Measurements from ENCODE around the gene VAV2. TPM values are rescaled to one million over a fixed set of nuclear protein-coding genes. Genes with fewer than 3 reads are reported as not detected.

VAV2 gene
- total RNA-seq, 2 experiments from 2014 or later = 11.0 to 27.8 TPM

- no peak for DNase-seq (ENCODE audit: low spot score)
- no TSS peak for BruUV-seq (replicated peaks)
- no peaks in the 10 kb centered on the region for H4K20me1 ChIP-seq (ENCODE audit: insufficient read depth, low read length)
Measured at GRCh38 chr9:133861692-133862091, 130.4 kb downstream of the VAV2 start.

GRCh38 chr9:133861086-133861485 lies 131.0 kb downstream of the VAV2 start:
- H3K4me2 ChIP-seq (ENCODE audit: low read length) = no peak overlapping the region
- H3K4me1 ChIP-seq (ENCODE audit: insufficient read depth, low read length, poor library complexity, severe bottlenecking) = no peaks in the 10 kb centered on the region
- H3K9me3 ChIP-seq (ENCODE audit: low read length) = peaks cover 10% of the 10 kb centered on the region; the same call in 1 of the 2 replicates
- TF ChIP-seq, protein P1, sequence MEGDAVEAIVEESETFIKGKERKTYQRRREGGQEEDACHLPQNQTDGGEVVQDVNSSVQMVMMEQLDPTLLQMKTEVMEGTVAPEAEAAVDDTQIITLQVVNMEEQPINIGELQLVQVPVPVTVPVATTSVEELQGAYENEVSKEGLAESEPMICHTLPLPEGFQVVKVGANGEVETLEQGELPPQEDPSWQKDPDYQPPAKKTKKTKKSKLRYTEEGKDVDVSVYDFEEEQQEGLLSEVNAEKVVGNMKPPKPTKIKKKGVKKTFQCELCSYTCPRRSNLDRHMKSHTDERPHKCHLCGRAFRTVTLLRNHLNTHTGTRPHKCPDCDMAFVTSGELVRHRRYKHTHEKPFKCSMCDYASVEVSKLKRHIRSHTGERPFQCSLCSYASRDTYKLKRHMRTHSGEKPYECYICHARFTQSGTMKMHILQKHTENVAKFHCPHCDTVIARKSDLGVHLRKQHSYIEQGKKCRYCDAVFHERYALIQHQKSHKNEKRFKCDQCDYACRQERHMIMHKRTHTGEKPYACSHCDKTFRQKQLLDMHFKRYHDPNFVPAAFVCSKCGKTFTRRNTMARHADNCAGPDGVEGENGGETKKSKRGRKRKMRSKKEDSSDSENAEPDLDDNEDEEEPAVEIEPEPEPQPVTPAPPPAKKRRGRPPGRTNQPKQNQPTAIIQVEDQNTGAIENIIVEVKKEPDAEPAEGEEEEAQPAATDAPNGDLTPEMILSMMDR (conservative IDR thresholded peaks at IDR 0.05; ENCODE audit: low read length) = no peak
- no peak for TF ChIP-seq EZH2phosphoT487 (IDR thresholded peaks at IDR 0.05; ENCODE audit: borderline replicate concordance, low read depth, low read length)
- H2AFZ ChIP-seq (ENCODE audit: low read length) = no peak overlapping the region
- H3K36me3 ChIP-seq (ENCODE audit: insufficient read depth, low read length) = no peaks in the 10 kb centered on the region
- ChIA-PET POLR2A (no interaction called here), CTCF (ENCODE audit: unreplicated experiment) (no interaction called here)
- DNase-seq (ENCODE audit: low spot score) = no peak
- H3K4me3 ChIP-seq (ENCODE audit: low read depth, low read length, poor library complexity, severe bottlenecking) = no peak overlapping the region
- no peaks in the 10 kb centered on the region for H3K9me2 ChIP-seq (ENCODE audit: insufficient read depth, low read length)
- no peak overlapping the region for H3K27ac ChIP-seq (ENCODE audit: low read depth, low read length, poor library complexity, severe bottlenecking)
- H4K20me1 ChIP-seq (ENCODE audit: insufficient read depth, low read length) = no peaks in the 10 kb centered on the region
- no TSS peak for BruUV-seq (replicated peaks)
- no peaks in the 10 kb centered on the region for H3K79me2 ChIP-seq (ENCODE audit: insufficient read depth, low read depth, low read length)
- intact Hi-C loops (cut with micrococcal nuclease; ENCODE audit: unreplicated experiment) = no loop called here

More at GRCh38 chr9:133861692-133862091, 130.4 kb downstream of the VAV2 start:
- Histone ChIP-seq H3K36me3 (ENCODE audit: insufficient read depth, low read length) (no peaks in the 10 kb centered on the region), H3K4me3 (ENCODE audit: low read depth, low read length, poor library complexity, severe bottlenecking) (no peak overlapping the region), H3K9me3 (ENCODE audit: low read length) (peaks cover 10% of the 10 kb centered on the region; the same call in 1 of the 2 replicates), H3K27ac (ENCODE audit: low read depth, low read length, poor library complexity, severe bottlenecking) (no peak overlapping the region), H2AFZ (ENCODE audit: low read length) (no peak overlapping the region), H3K4me1 (ENCODE audit: insufficient read depth, low read length, poor library complexity, severe bottlenecking) (no peaks in the 10 kb centered on the region), H3K79me2 (ENCODE audit: insufficient read depth, low read depth, low read length) (no peaks in the 10 kb centered on the region), H3K4me2 (ENCODE audit: low read length) (no peak overlapping the region), H3K9me2 (ENCODE audit: insufficient read depth, low read length) (no peaks in the 10 kb centered on the region)
- ChIA-PET CTCF (ENCODE audit: unreplicated experiment) (interaction anchor here (0.6 kb wide), 1 partner anchor 44 kb away, joined by 3 read pairs; no protein-coding TSS in a partner anchor), POLR2A (no interaction called here)
- TF ChIP-seq EZH2phosphoT487 (IDR thresholded peaks at IDR 0.05; ENCODE audit: borderline replicate concordance, low read depth, low read length) = no peak
- TF ChIP-seq, protein P1 (conservative IDR thresholded peaks at IDR 0.05; ENCODE audit: low read length) = no peak
- intact Hi-C loops (cut with micrococcal nuclease; ENCODE audit: unreplicated experiment) = no loop called here

DNA sequence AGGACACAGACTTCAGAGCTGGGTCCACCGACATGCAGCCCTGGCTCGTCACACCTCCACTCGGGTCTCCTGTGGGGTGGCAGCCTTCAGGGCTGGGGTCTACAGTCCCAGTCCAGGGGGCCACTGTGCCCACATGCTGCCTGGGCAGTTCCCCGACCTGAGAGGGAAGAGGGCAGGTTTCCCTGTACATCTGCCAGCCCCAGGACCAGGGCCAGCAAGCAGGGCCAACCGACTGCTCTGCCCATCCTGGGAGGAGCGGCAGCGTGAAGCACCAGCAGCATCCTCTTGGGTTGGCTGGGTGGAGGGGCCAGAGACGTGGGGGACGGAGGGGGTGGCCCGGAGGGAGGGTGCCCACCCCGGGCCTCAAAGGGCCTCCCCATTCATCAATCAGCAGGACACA lies 133.4 kb downstream of the VAV2 start:
- Histone ChIP-seq H3K79me2 (ENCODE audit: insufficient read depth, low read depth, low read length) (no peaks in the 10 kb centered on the region), H3K9me3 (ENCODE audit: low read length) (no peaks in the 10 kb centered on the region), H3K4me3 (ENCODE audit: low read depth, low read length, poor library complexity, severe bottlenecking) (no peak overlapping the region), H3K36me3 (ENCODE audit: insufficient read depth, low read length) (no peaks in the 10 kb centered on the region), H2AFZ (ENCODE audit: low read length) (no peak overlapping the region), H3K4me1 (ENCODE audit: insufficient read depth, low read length, poor library complexity, severe bottlenecking) (no peaks in the 10 kb centered on the region), H4K20me1 (ENCODE audit: insufficient read depth, low read length) (no peaks in the 10 kb centered on the region), H3K4me2 (ENCODE audit: low read length) (no peak overlapping the region), H3K9me2 (ENCODE audit: insufficient read depth, low read length) (no peaks in the 10 kb centered on the region), H3K27ac (ENCODE audit: low read depth, low read length, poor library complexity, severe bottlenecking) (no peak overlapping the region)
- intact Hi-C loops (cut with micrococcal nuclease; ENCODE audit: unreplicated experiment) = no loop called here
- no TSS peak for BruUV-seq (replicated peaks)
- CTCF ChIA-PET (ENCODE audit: unreplicated experiment) = no interaction called here
- POLR2A ChIA-PET = no interaction called here
- TF ChIP-seq, protein P1 (conservative IDR thresholded peaks at IDR 0.05; ENCODE audit: low read length) = no peak
- no peak for TF ChIP-seq EZH2phosphoT487 (IDR thresholded peaks at IDR 0.05; ENCODE audit: borderline replicate concordance, low read depth, low read length)
- DNase-seq (ENCODE audit: low spot score) = no peak
